ENCODE measurements around the gene VAC14. TPM values are rescaled to one million over a fixed set of nuclear protein-coding genes. Genes with fewer than 3 reads are reported as not detected.

VAC14 gene
- total and polyA plus RNA-seq, 2 of the 8 experiments (the other 6 are each of a cell fraction or from before 2014, with no cell fraction given), result 56.0 to 108 TPM

DNA sequence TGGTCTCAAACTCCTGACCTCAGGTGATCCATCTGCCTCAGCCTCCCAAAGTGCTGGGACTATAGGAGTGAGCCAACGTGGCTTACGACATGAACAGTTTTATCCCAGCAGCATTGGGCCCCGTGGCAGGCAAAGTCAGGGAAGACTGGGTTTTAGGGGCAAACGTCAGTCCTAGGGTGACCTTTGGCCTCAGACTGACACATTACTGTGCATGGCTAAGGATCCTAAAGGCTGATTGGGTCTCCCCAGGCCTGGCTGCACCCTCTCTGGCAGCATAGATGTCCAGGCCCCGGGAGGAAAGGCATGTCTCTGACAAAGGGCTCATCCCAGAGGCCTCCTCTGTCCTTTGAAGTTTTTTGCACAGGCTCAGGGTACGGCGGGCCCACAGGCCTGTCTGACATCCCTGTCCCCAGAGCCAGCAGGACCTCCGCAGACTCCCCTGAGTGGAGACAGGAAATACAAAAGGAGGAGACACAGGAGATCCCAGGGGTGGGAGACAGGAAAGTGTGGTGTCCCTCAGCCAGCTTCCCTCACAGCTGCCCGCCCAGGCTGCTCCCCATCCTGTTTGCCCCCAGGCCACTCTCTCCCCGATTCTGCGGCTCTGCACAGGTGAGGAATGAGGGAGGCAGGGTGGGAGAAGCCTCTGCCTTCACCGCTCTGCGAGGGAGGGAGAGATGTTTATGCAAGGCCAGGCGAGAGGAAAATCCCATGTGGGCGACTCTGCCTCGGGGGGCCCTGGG, 60.6 kb downstream of the VAC14 start:
- Histone ChIP-seq H2BK15ac (ENCODE audit: low read length) (no peak overlapping the region), H3K9me3 (ENCODE audit: insufficient read depth in 2 of 2, low read depth in 1 of 2, low read length in 1 of 2) (peaks cover 0 to 6% of the 10 kb centered on the region in 2 experiments; a peak in 1 of 4 replicates), H3K4me2 (ENCODE audit: insufficient read depth in 1 of 2, low read depth in 2 of 2, low read length in 2 of 2) (no peak overlapping the region), H3K79me1 (ENCODE audit: low read depth, low read length) (no peaks in the 10 kb centered on the region), H3K36me3 (ENCODE audit: control insufficient read depth in 2 of 4, insufficient read depth in 4 of 4, low read length in 3 of 4) (peaks cover 3 to 14% (median 8%) of the 10 kb centered on the region in 4 experiments; a peak in 5 of 8 replicates), H4K8ac (ENCODE audit: extremely low read depth, insufficient read depth, low read length) (no peak overlapping the region; the same call in 1 of the 2 replicates), H3K4me3 (ENCODE audit: extremely low read depth in 1 of 4, insufficient read depth in 2 of 4, low read depth in 3 of 4, low read length in 4 of 4) (no peak overlapping the region), H2BK5ac (ENCODE audit: low read depth, low read length) (no peak overlapping the region; the same call in 1 of the 2 replicates), H3K27ac (ENCODE audit: low read depth, low read length) (no peak overlapping the region), H2AFZ (ENCODE audit: low read length) (no peak overlapping the region), H3K18ac (ENCODE audit: extremely low read depth, low read length) (no peak overlapping the region), H2BK120ac (replicated peaks; ENCODE audit: low read depth, low read length) (no peak overlapping the region), H4K91ac (replicated peaks; ENCODE audit: insufficient read length, low read length) (no peak overlapping the region), H2BK20ac (ENCODE audit: low read length) (no peak overlapping the region), H3K4me1 (replicated peaks in 1 of 4; ENCODE audit: control insufficient read depth in 3 of 4, insufficient read depth in 4 of 4, low read length in 3 of 4) (peaks cover 0 to 12% (median 6%) of the 10 kb centered on the region in 4 experiments; a peak in 6 of 7 replicates), H2AK5ac (ENCODE audit: low read depth, low read length) (no peak overlapping the region), H3K23me2 (ENCODE audit: low read depth, low read length) (no peaks in the 10 kb centered on the region), H3K79me2 (ENCODE audit: control insufficient read depth in 1 of 2, insufficient read depth in 2 of 2, low read length in 2 of 2) (no peaks in the 10 kb centered on the region), H4K5ac (ENCODE audit: insufficient read length, low read depth, low read length) (no peak overlapping the region), H3K56ac (replicated peaks; ENCODE audit: insufficient read length, low read depth, low read length) (no peak overlapping the region), H3K23ac (ENCODE audit: insufficient read length) (no peak overlapping the region), H4K20me1 (replicated peaks in 1 of 2; ENCODE audit: control insufficient read depth in 1 of 2, insufficient read depth in 2 of 2, low read length in 2 of 2) (peaks cover 0 to 6% of the 10 kb centered on the region in 2 experiments), H3K4ac (replicated peaks; ENCODE audit: insufficient read length, low read depth, low read length) (no peak overlapping the region), H3K27me3 (replicated peaks in 1 of 4; ENCODE audit: control insufficient read depth in 3 of 4, extremely low read depth in 1 of 4, insufficient read depth in 3 of 4, low read length in 3 of 4) (no peaks in the 10 kb centered on the region), H3K9ac (replicated peaks in 1 of 4; ENCODE audit: extremely low read depth in 1 of 4, low read depth in 3 of 4, low read length in 3 of 4) (no peak overlapping the region), H3K14ac (ENCODE audit: insufficient read length) (no peak overlapping the region), H2BK12ac (ENCODE audit: low read depth, low read length) (no peak overlapping the region)
- DNase-seq (ENCODE audit: low read depth in 1 of 2, low spot score in 2 of 2), result no peak
- ChIA-PET CTCF (ENCODE audit: partially characterized antibody) (interaction anchor here (0.8 to 12.8 kb wide), 4 partner anchors 11 to 59 kb away, joined by 3 to 148 read pairs (median 25); no protein-coding TSS in a partner anchor), POLR2A (ENCODE audit: partially characterized antibody) (interaction anchor here (1.6 kb wide), 1 partner anchor 52 kb away, joined by 3 read pairs; no protein-coding TSS in a partner anchor)
- 92% methylated on average over 16 of the region's 16 CpGs; no CpG with 5 or more reads in 1 of the 2 experiments for WGBS, 2 experiments (ENCODE audit: extremely low coverage in 1 of 2, insufficient coverage in 1 of 2, insufficient read length in 1 of 2, insufficient replicate concordance in 2 of 2, low coverage in 1 of 2, low lambda C conversion rate in 2 of 2, missing lambda C conversion rate in 1 of 2)
- FAIRE-seq, result no peak
- no peak for TF ChIP-seq EP300 (IDR thresholded peaks at IDR 0.05; ENCODE audit: borderline replicate concordance in 1 of 2, low read depth in 2 of 2, low read length in 2 of 2)
- no peak for TF ChIP-seq SP1 (IDR thresholded peaks at IDR 0.05; ENCODE audit: low read depth, low read length)
- no peak for TF ChIP-seq NANOG (IDR thresholded peaks at IDR 0.05; ENCODE audit: insufficient read depth, low read depth, low read length, poor library complexity, severe bottlenecking)
- no peak for TF ChIP-seq GABPA (IDR thresholded peaks at IDR 0.05; ENCODE audit: borderline replicate concordance, insufficient read depth, low read length)
- TF ChIP-seq POLR2A (IDR thresholded peaks at IDR 0.05; ENCODE audit: control extremely low read depth in 1 of 2, low read depth in 2 of 2, low read length in 2 of 2), result no peak
- no peak for TF ChIP-seq FOSL1 (IDR thresholded peaks at IDR 0.05; ENCODE audit: insufficient read depth, low read depth, low read length)
- no peak for TF ChIP-seq SIX5 (IDR thresholded peaks at IDR 0.05; ENCODE audit: low read depth, low read length)
- TF ChIP-seq SIN3A (conservative IDR thresholded peaks at IDR 0.05 in 1 of 2, IDR thresholded peaks at IDR 0.05 in 1 of 2; ENCODE audit: low read depth in 1 of 2, low read length in 2 of 2), result no peak
- TF ChIP-seq ZNF274 (IDR thresholded peaks at IDR 0.05; ENCODE audit: borderline replicate concordance, extremely low read depth, low read length), result no peak
- no peak for TF ChIP-seq SP2 (IDR thresholded peaks at IDR 0.05; ENCODE audit: low read length)
- no peak for TF ChIP-seq JUN (IDR thresholded peaks at IDR 0.05; ENCODE audit: low read depth, low read length)
- TF ChIP-seq JUND (IDR thresholded peaks at IDR 0.05; ENCODE audit: low read length), result no peak
